HCT116 (cell line): ENCODE results near the gene ZFHX3. TPM values are rescaled to one million over a fixed set of nuclear protein-coding genes. Genes with fewer than 3 reads are reported as not detected.

Experiments
- ATAC-seq: fragments of 200-7000 bp; cut with Tn5 transposase; 2 replicates; pipeline ENCODE4 v1.9.1; 2020; ENCODE audit warnings: mild to moderate bottlenecking, moderate library complexity
- BruUV-seq: library from RNA; stranded (reverse); fragments of 400-500 nt; replicated peaks from 2 replicates; lab custom pipeline; 2021; lab: Mats Ljungman, UMichigan
- CTCF ChIA-PET: fragments of 300-600 bp; sonication (Branson Sonifier 250); formaldehyde crosslinking; loops from one replicate; lab custom pipeline; 2021; ENCODE audit warnings: antibody characterized with exemption; lab: Charles Lee
- POLR2A ChIA-PET: fragments of 300-600, 350-600 bp; sonication (Branson Sonifier 250); formaldehyde crosslinking; loops from one replicate; lab custom pipeline; 2021; ENCODE audit warnings: antibody characterized with exemption; lab: Charles Lee
- RAD21 ChIA-PET, 2 experiments: fragments of 300-600 bp; sonication (Branson Sonifier 250); formaldehyde crosslinking; loops; one replicate each; lab custom pipeline; 2023; ENCODE audit warnings: low total read pairs in 2 of 2; ENCODE audit not compliant: uncharacterized antibody in 2 of 2, unreplicated experiment in 2 of 2, low non-redundant PET in 1 of 2; lab: Charles Lee
- DNase-seq: peaks from one replicate; pipeline ENCODE4 v3.0.0-alpha.2; 2010; ENCODE audit warnings: low read depth, low spot score
- H2AFZ ChIP-seq: fragments of 200-600 bp; shearing (Covaris generic), sonication (generic); 2 replicates; pipeline ENCODE4 v1.6.1; 2017; ENCODE audit warnings: low read depth, mixed run types, mixed read lengths, antibody characterized with exemption, low read length; ENCODE audit not compliant: poor library complexity, severe bottlenecking
- H3K27ac ChIP-seq: 2 replicates; pipeline ENCODE4 v1.5.1; 2012; ENCODE audit warnings: low read depth, low read length
- H3K27me3 ChIP-seq: fragments of 200-600 bp; sonication (generic); 2 replicates; pipeline ENCODE4 v1.6.1; 2016; ENCODE audit warnings: mixed run types, low read length, mixed read lengths; ENCODE audit not compliant: insufficient read depth
- H3K36me3 ChIP-seq, 2 experiments: fragments of 200-500 bp in 1 of 2; fragments of 200-600 bp in 1 of 2; sonication (Bioruptor generic) in 1 of 2; sonication (generic) in 1 of 2; 2 replicates each; pipeline versions ENCODE4 v1.5.1 to v1.6.1; 2014 to 2016; ENCODE audit warnings: low read length in 2 of 2, inconsistent platforms in 1 of 2, mixed read lengths in 1 of 2, mixed run types in 1 of 2; ENCODE audit not compliant: insufficient read depth in 2 of 2, control insufficient read depth in 1 of 2
- H3K4me1 ChIP-seq, 2 experiments: fragments of 200-600 bp in 1 of 2; sonication (generic) in 1 of 2; 2 replicates each; pipeline versions ENCODE4 v1.5.1 to v1.6.1; 2012 to 2017; ENCODE audit warnings: low read length in 2 of 2, inconsistent platforms in 1 of 2, mild to moderate bottlenecking in 1 of 2, mixed read lengths in 1 of 2, mixed run types in 1 of 2, moderate library complexity in 1 of 2; ENCODE audit not compliant: insufficient read depth in 2 of 2, control insufficient read depth in 1 of 2
- H3K4me2 ChIP-seq: fragments of 200-600 bp; sonication (generic); 2 replicates; pipeline ENCODE4 v1.6.1; 2017; ENCODE audit warnings: mixed run types, low read length, mixed read lengths
- H3K4me3 ChIP-seq, 2 experiments: fragments of 200-600 bp in 1 of 2; sonication (generic) in 1 of 2; replicated peaks in 1 of 2; 2 replicates each; pipeline ENCODE4 v1.5.1; 2011 to 2016; ENCODE audit warnings: low read length in 2 of 2, control low read depth in 1 of 2, low read depth in 1 of 2, mild to moderate bottlenecking in 1 of 2, mixed read lengths in 1 of 2, mixed run types in 1 of 2
- H3K79me2 ChIP-seq: fragments of 200-600 bp; sonication (generic); 2 replicates; pipeline ENCODE4 v1.6.1; 2017; ENCODE audit warnings: mild to moderate bottlenecking, mixed run types, low read length, moderate library complexity, mixed read lengths; ENCODE audit not compliant: insufficient read depth
- H3K9ac ChIP-seq: fragments of 200-600 bp; sonication (generic); 2 replicates; pipeline ENCODE4 v1.6.1; 2016; ENCODE audit warnings: low read length, mixed read lengths
- H3K9me2 ChIP-seq: fragments of 200-600 bp; sonication (generic), shearing (Covaris generic); 2 replicates; pipeline ENCODE4 v1.6.1; 2017; ENCODE audit warnings: mixed run types, mild to moderate bottlenecking, moderate library complexity; ENCODE audit not compliant: insufficient read depth
- H3K9me3 ChIP-seq, 2 experiments: fragments of 200-500 bp in 1 of 2; fragments of 200-600 bp in 1 of 2; sonication (Bioruptor generic) in 1 of 2; sonication (generic) in 1 of 2; 2 replicates each; pipeline ENCODE4 v1.6.1; 2014 to 2017; ENCODE audit warnings: low read length in 2 of 2, mixed read lengths in 2 of 2, inconsistent platforms in 1 of 2, low read depth in 1 of 2, mild to moderate bottlenecking in 1 of 2, mixed run types in 1 of 2, moderate library complexity in 1 of 2; ENCODE audit not compliant: control insufficient read depth in 1 of 2, insufficient read depth in 1 of 2
- H4K20me1 ChIP-seq: fragments of 200-600 bp; sonication (generic), shearing (Covaris generic); 2 replicates; pipeline ENCODE4 v1.6.1; 2017; ENCODE audit warnings: mixed run types, mild to moderate bottlenecking, moderate library complexity; ENCODE audit not compliant: insufficient read depth
- ATF3 ChIP-seq: IDR thresholded peaks from 2 replicates; pipeline ENCODE4 v1.6.1; 2012
- CEBPB ChIP-seq: IDR thresholded peaks from 2 replicates; pipeline ENCODE4 v1.6.1; 2012; ENCODE audit warnings: low read depth
- CTCF ChIP-seq, 3 experiments: fragments of 200-600 bp in 1 of 3; sonication (generic) in 1 of 3; IDR thresholded peaks in 2 of 3; conservative IDR thresholded peaks in 1 of 3; 2 replicates each; pipeline ENCODE4 v1.5.1; 2012 to 2017; ENCODE audit warnings: low read depth in 2 of 3, low read length in 2 of 3, antibody characterized with exemption in 1 of 3, borderline replicate concordance in 1 of 3, control low read depth in 1 of 3, mild to moderate bottlenecking in 1 of 3, mixed read lengths in 1 of 3, mixed run types in 1 of 3, moderate library complexity in 1 of 3; ENCODE audit not compliant: insufficient read depth in 1 of 3
- EGR1 ChIP-seq: IDR thresholded peaks from 2 replicates; pipeline ENCODE4 v1.6.1; 2012; ENCODE audit warnings: low read depth
- ELF1 ChIP-seq: IDR thresholded peaks from 2 replicates; pipeline ENCODE4 v1.6.1; 2012; ENCODE audit warnings: low read depth, borderline replicate concordance
- EZH2 ChIP-seq: fragments of 200-600 bp; sonication (generic); IDR thresholded peaks from 2 replicates; pipeline ENCODE4 v1.6.1; 2017; ENCODE audit warnings: antibody characterized with exemption, mixed run types
- EZH2phosphoT487 ChIP-seq: fragments of 200-600 bp; IDR thresholded peaks from 2 replicates; pipeline ENCODE4 v1.6.1; 2018; ENCODE audit warnings: antibody characterized with exemption, borderline replicate concordance
- FOSL1 ChIP-seq: IDR thresholded peaks from 2 replicates; pipeline ENCODE4 v1.6.1; 2012; ENCODE audit warnings: low read depth
- JUND ChIP-seq: IDR thresholded peaks from 2 replicates; pipeline ENCODE4 v1.6.1; 2012
- MAX ChIP-seq: IDR thresholded peaks from 2 replicates; pipeline ENCODE4 v1.6.1; 2012
- POLR2A ChIP-seq: IDR thresholded peaks from 2 replicates; pipeline ENCODE4 v1.7.0; 2011; ENCODE audit warnings: borderline replicate concordance; ENCODE audit not compliant: insufficient read depth, insufficient read length; ENCODE audit errors: extremely low read depth
- REST ChIP-seq: IDR thresholded peaks from 2 replicates; pipeline ENCODE4 v1.6.1; 2012; ENCODE audit warnings: low read depth
- SIN3A ChIP-seq: IDR thresholded peaks from 2 replicates; pipeline ENCODE4 v1.6.1; 2012; ENCODE audit warnings: low read depth
- SRF ChIP-seq: IDR thresholded peaks from 2 replicates; pipeline ENCODE4 v1.6.1; 2012; ENCODE audit warnings: low read depth
- YY1 ChIP-seq: IDR thresholded peaks from 2 replicates; pipeline ENCODE4 v1.6.1; 2011; ENCODE audit warnings: low read length, low read depth, moderate library complexity, mild to moderate bottlenecking; ENCODE audit not compliant: insufficient replicate concordance; ENCODE audit errors: extremely low read depth
- intact Hi-C: fragments of 100-400 bp; cut with micrococcal nuclease; formaldehyde crosslinking; loops from 2 replicates; pipeline ENCODE4 v1.10.0; 2022
- total RNA-seq: library from RNA; stranded (reverse); gene quantifications from one replicate; pipeline ENCODE4 v1.2.1, GENCODE V29; 2021; ENCODE audit not compliant: unreplicated experiment

Gene ZFHX3
- total RNA-seq, 1 experiment from 2014 or later = 6.3 TPM

GRCh38 chr16:72753881-72754280 lies 294.0 kb downstream of the ZFHX3 start:
- no peak overlapping the region for H3K9ac ChIP-seq
- H3K79me2 ChIP-seq = no peaks in the 10 kb centered on the region
- H2AFZ ChIP-seq = no peak overlapping the region
- CTCF ChIA-PET = no interaction called here
- H3K9me2 ChIP-seq = no peaks in the 10 kb centered on the region
- POLR2A ChIA-PET = no interaction called here
- H3K4me2 ChIP-seq = no peak overlapping the region
- RAD21 ChIA-PET = no interaction called here
- BruUV-seq = no TSS peak
- H4K20me1 ChIP-seq = no peaks in the 10 kb centered on the region
- peaks cover 0 to 7% of the 10 kb centered on the region in 2 experiments; a peak in 2 of 4 replicates for H3K9me3 ChIP-seq
- no peak overlapping the region for H3K27ac ChIP-seq
- ATAC-seq (no peak), DNase-seq (no peak)
- intact Hi-C loops = no loop called here
- no peak for TF ChIP-seq JUND
- no peak for TF ChIP-seq ELF1
- TF ChIP-seq EZH2phosphoT487 = no peak
- no peak for TF ChIP-seq SRF
- TF ChIP-seq POLR2A = no peak
- no peak for TF ChIP-seq YY1
- TF ChIP-seq SIN3A = no peak
- TF ChIP-seq CEBPB = no peak
- peaks cover 3 to 9% of the 10 kb centered on the region in 2 experiments; a peak in 3 of 4 replicates for H3K4me1 ChIP-seq
- no peaks in the 10 kb centered on the region for H3K27me3 ChIP-seq
- no peaks in the 10 kb centered on the region for H3K36me3 ChIP-seq
- H3K4me3 ChIP-seq = no peak overlapping the region

- DNase-seq (no peak), ATAC-seq (no peak)
- H3K36me3 ChIP-seq = no peaks in the 10 kb centered on the region
- H3K9ac ChIP-seq = no peak overlapping the region
- intact Hi-C loops = no loop called here
- no peak overlapping the region for H2AFZ ChIP-seq
- POLR2A ChIA-PET = no interaction called here
- H3K9me2 ChIP-seq = no peaks in the 10 kb centered on the region
- no peaks in the 10 kb centered on the region for H3K9me3 ChIP-seq
- BruUV-seq = no TSS peak
- CTCF ChIA-PET = no interaction called here
- peaks cover 3 to 9% of the 10 kb centered on the region in 2 experiments; a peak in 3 of 4 replicates for H3K4me1 ChIP-seq
- H3K79me2 ChIP-seq = no peaks in the 10 kb centered on the region
- no peak overlapping the region for H3K4me3 ChIP-seq
- H3K27ac ChIP-seq = no peak overlapping the region
- no peak overlapping the region for H3K4me2 ChIP-seq
- H3K27me3 ChIP-seq = no peaks in the 10 kb centered on the region
- RAD21 ChIA-PET = no interaction called here
- H4K20me1 ChIP-seq = no peaks in the 10 kb centered on the region
- no peak for TF ChIP-seq REST
- no peak for TF ChIP-seq POLR2A
- no peak for TF ChIP-seq EZH2phosphoT487
- TF ChIP-seq EGR1 = no peak
- TF ChIP-seq FOSL1 = no peak
- TF ChIP-seq CTCF (IDR thresholded peaks at IDR 0.05 in 2 of 3, conservative IDR thresholded peaks at IDR 0.05 in 1 of 3; ENCODE audit: borderline replicate concordance in 1 of 3, insufficient read depth in 1 of 3, low read depth in 2 of 3, low read length in 2 of 3) = no peak
- TF ChIP-seq MAX = no peak
- no peak for TF ChIP-seq ATF3
- no peak for TF ChIP-seq EZH2
- TF ChIP-seq SIN3A = no peak
These were observed 295.8 kb downstream of the ZFHX3 start for GRCh38 chr16:72752004-72752695.
